ENCODE measurements around the gene P3H2.
A peak's percentile ranks its signal among the peaks of the same experiment; 100 is the strongest.

Gene P3H2

GRCh38 chr3:190038050-190038933, 82.4 kb downstream of the P3H2 start:
- Mint-ChIP-seq H3K27ac (no peak overlapping the region), H3K4me3 (no peak overlapping the region), H3K27me3 (peaks cover 44% of the 10 kb centered on the region), H3K36me3 (ENCODE audit: low read depth) (no peaks in the 10 kb centered on the region), H3K4me1 (ENCODE audit: low read depth) (no peaks in the 10 kb centered on the region), H3K9me3 (no peaks in the 10 kb centered on the region)

GRCh38 chr3:190036631-190037030, 84.1 kb downstream of the P3H2 start:
- Mint-ChIP-seq H3K36me3 (ENCODE audit: low read depth) (no peaks in the 10 kb centered on the region), H3K27ac (no peak overlapping the region), H3K27me3 (peaks cover 38% of the 10 kb centered on the region), H3K9me3 (no peaks in the 10 kb centered on the region), H3K4me1 (ENCODE audit: low read depth) (no peaks in the 10 kb centered on the region), H3K4me3 (no peak overlapping the region)

- Mint-ChIP-seq H3K36me3 (ENCODE audit: low read depth) (no peaks in the 10 kb centered on the region), H3K4me1 (ENCODE audit: low read depth) (no peaks in the 10 kb centered on the region), H3K27ac (no peak overlapping the region), H3K27me3 (peaks cover 27% of the 10 kb centered on the region), H3K9me3 (no peaks in the 10 kb centered on the region), H3K4me3 (no peak overlapping the region)
Observed at GRCh38 chr3:190034446-190034845, 86.3 kb downstream of the P3H2 start.

GRCh38 chr3:190032923-190033322, 87.8 kb downstream of the P3H2 start:
- no peaks in the 10 kb centered on the region for H3K4me1 Mint-ChIP-seq (ENCODE audit: low read depth)
- H3K27me3 Mint-ChIP-seq, result peaks cover 20% of the 10 kb centered on the region
- no peak overlapping the region for H3K4me3 Mint-ChIP-seq
- H3K36me3 Mint-ChIP-seq (ENCODE audit: low read depth), result no peaks in the 10 kb centered on the region
- H3K9me3 Mint-ChIP-seq, result no peaks in the 10 kb centered on the region
- no peak overlapping the region for H3K27ac Mint-ChIP-seq

- H3K9me3 Mint-ChIP-seq, result no peaks in the 10 kb centered on the region
- no peaks in the 10 kb centered on the region for H3K36me3 Mint-ChIP-seq (ENCODE audit: low read depth)
- H3K4me1 Mint-ChIP-seq (ENCODE audit: low read depth), result no peaks in the 10 kb centered on the region
- no peak overlapping the region for H3K4me3 Mint-ChIP-seq
- H3K27me3 Mint-ChIP-seq, result peaks cover 16% of the 10 kb centered on the region
- no peak overlapping the region for H3K27ac Mint-ChIP-seq
Observed at GRCh38 chr3:190031887-190032752, 88.6 kb downstream of the P3H2 start.

- no peaks in the 10 kb centered on the region for H3K9me3 Mint-ChIP-seq
- H3K27me3 Mint-ChIP-seq, result peaks cover 23% of the 10 kb centered on the region
- H3K4me1 Mint-ChIP-seq (ENCODE audit: low read depth), result peaks cover 6% of the 10 kb centered on the region
- no peak overlapping the region for H3K4me3 Mint-ChIP-seq
- H3K36me3 Mint-ChIP-seq (ENCODE audit: low read depth), result no peaks in the 10 kb centered on the region
- H3K27ac Mint-ChIP-seq, result no peak overlapping the region
Observed at GRCh38 chr3:190027116-190027515, 93.6 kb downstream of the P3H2 start.

- Mint-ChIP-seq H3K36me3 (ENCODE audit: low read depth) (no peaks in the 10 kb centered on the region), H3K9me3 (no peaks in the 10 kb centered on the region), H3K4me3 (no peak overlapping the region), H3K27me3 (peaks cover 28% of the 10 kb centered on the region), H3K27ac (no peak overlapping the region), H3K4me1 (ENCODE audit: low read depth) (peaks cover 6% of the 10 kb centered on the region)
Observed at GRCh38 chr3:190026154-190026553, 94.5 kb downstream of the P3H2 start.

GRCh38 chr3:190024912-190025311, 95.8 kb downstream of the P3H2 start:
- H3K4me1 Mint-ChIP-seq (ENCODE audit: low read depth), result peaks cover 6% of the 10 kb centered on the region

GRCh38 chr3:190019844-190020243, 100.9 kb downstream of the P3H2 start:
- no peak overlapping the region for H3K27ac Mint-ChIP-seq
- peaks cover 35% of the 10 kb centered on the region for H3K27me3 Mint-ChIP-seq
- H3K36me3 Mint-ChIP-seq (ENCODE audit: low read depth), result no peaks in the 10 kb centered on the region
- no peak overlapping the region for H3K4me3 Mint-ChIP-seq
- H3K4me1 Mint-ChIP-seq (ENCODE audit: low read depth), result peaks cover 3% of the 10 kb centered on the region
- H3K9me3 Mint-ChIP-seq, result no peaks in the 10 kb centered on the region

More at GRCh38 chr3:190024912-190025311, 95.8 kb downstream of the P3H2 start:
- H3K27me3 Mint-ChIP-seq, result peaks cover 33% of the 10 kb centered on the region
- peak overlapping the region; percentile 8 for H3K27ac Mint-ChIP-seq
- no peaks in the 10 kb centered on the region for H3K9me3 Mint-ChIP-seq
- H3K4me3 Mint-ChIP-seq, result no peak overlapping the region
- no peaks in the 10 kb centered on the region for H3K36me3 Mint-ChIP-seq (ENCODE audit: low read depth)

- H3K27ac Mint-ChIP-seq, result no peak overlapping the region
- H3K36me3 Mint-ChIP-seq (ENCODE audit: low read depth), result no peaks in the 10 kb centered on the region
- no peaks in the 10 kb centered on the region for H3K9me3 Mint-ChIP-seq
- peaks cover 35% of the 10 kb centered on the region for H3K27me3 Mint-ChIP-seq
- no peak overlapping the region for H3K4me3 Mint-ChIP-seq
- no peaks in the 10 kb centered on the region for H3K4me1 Mint-ChIP-seq (ENCODE audit: low read depth)
Observed at GRCh38 chr3:190019006-190019405, 101.7 kb downstream of the P3H2 start.

- H3K36me3 Mint-ChIP-seq (ENCODE audit: low read depth), result no peaks in the 10 kb centered on the region
- no peak overlapping the region for H3K4me3 Mint-ChIP-seq
- no peaks in the 10 kb centered on the region for H3K9me3 Mint-ChIP-seq
- no peaks in the 10 kb centered on the region for H3K4me1 Mint-ChIP-seq (ENCODE audit: low read depth)
- no peak overlapping the region for H3K27ac Mint-ChIP-seq
- H3K27me3 Mint-ChIP-seq, result peaks cover 35% of the 10 kb centered on the region
Observed at GRCh38 chr3:190018460-190018859, 102.2 kb downstream of the P3H2 start.

GRCh38 chr3:190017521-190018288, 103.0 kb downstream of the P3H2 start:
- Mint-ChIP-seq H3K36me3 (ENCODE audit: low read depth) (no peaks in the 10 kb centered on the region), H3K27me3 (peaks cover 31% of the 10 kb centered on the region), H3K27ac (no peak overlapping the region), H3K4me1 (ENCODE audit: low read depth) (no peaks in the 10 kb centered on the region), H3K4me3 (no peak overlapping the region), H3K9me3 (no peaks in the 10 kb centered on the region)

- Mint-ChIP-seq H3K9me3 (no peaks in the 10 kb centered on the region), H3K4me1 (ENCODE audit: low read depth) (no peaks in the 10 kb centered on the region), H3K27me3 (peaks cover 31% of the 10 kb centered on the region), H3K36me3 (ENCODE audit: low read depth) (no peaks in the 10 kb centered on the region), H3K4me3 (no peak overlapping the region), H3K27ac (no peak overlapping the region)
Observed at GRCh38 chr3:190016966-190017365, 103.7 kb downstream of the P3H2 start.

GRCh38 chr3:190014940-190015339, 105.8 kb downstream of the P3H2 start:
- Mint-ChIP-seq H3K27ac (no peak overlapping the region), H3K27me3 (peaks cover 26% of the 10 kb centered on the region), H3K9me3 (no peaks in the 10 kb centered on the region), H3K36me3 (ENCODE audit: low read depth) (no peaks in the 10 kb centered on the region), H3K4me1 (ENCODE audit: low read depth) (no peaks in the 10 kb centered on the region), H3K4me3 (no peak overlapping the region)
